ENCODE results near the gene NOC4L.
"Not testable (repeated sequence)": the region's sequence is repeated elsewhere in the genome, so short reads cannot be mapped to it uniquely, and the experiment has no call there.

GRCh38 chr12:132103072-132103471 is 41.2 kb upstream of the NOC4L start:
- TF ChIP-seq, protein P1, sequence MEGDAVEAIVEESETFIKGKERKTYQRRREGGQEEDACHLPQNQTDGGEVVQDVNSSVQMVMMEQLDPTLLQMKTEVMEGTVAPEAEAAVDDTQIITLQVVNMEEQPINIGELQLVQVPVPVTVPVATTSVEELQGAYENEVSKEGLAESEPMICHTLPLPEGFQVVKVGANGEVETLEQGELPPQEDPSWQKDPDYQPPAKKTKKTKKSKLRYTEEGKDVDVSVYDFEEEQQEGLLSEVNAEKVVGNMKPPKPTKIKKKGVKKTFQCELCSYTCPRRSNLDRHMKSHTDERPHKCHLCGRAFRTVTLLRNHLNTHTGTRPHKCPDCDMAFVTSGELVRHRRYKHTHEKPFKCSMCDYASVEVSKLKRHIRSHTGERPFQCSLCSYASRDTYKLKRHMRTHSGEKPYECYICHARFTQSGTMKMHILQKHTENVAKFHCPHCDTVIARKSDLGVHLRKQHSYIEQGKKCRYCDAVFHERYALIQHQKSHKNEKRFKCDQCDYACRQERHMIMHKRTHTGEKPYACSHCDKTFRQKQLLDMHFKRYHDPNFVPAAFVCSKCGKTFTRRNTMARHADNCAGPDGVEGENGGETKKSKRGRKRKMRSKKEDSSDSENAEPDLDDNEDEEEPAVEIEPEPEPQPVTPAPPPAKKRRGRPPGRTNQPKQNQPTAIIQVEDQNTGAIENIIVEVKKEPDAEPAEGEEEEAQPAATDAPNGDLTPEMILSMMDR (IDR thresholded peaks at IDR 0.05) = not testable (repeated sequence)
- not testable (repeated sequence) for TF ChIP-seq POLR2A (IDR thresholded peaks at IDR 0.05)

All from body of pancreas (tissue), 4 donors.